Stimulated activated effector memory CD8-positive, alpha-beta T cell treated with anti-CD3 and anti-CD28 coated beads, Interleukin-12 subunit alpha, Interleukin-12 subunit beta, amount 100 ng/mL, for 72 hours (primary cell): ENCODE measurements around the gene MEN1.

Experiments
- ATAC-seq: fragments of 150-1000 bp; cut with Tn5 transposase; 2 replicates; pipeline ENCODE4 v1.10.0; 2021
- DNase-seq, 2 donors: peaks; one replicate each; pipeline ENCODE4 v3.0.0; 2021 to 2022; ENCODE audit warnings: low spot score in 2 of 2
- H3K27ac Mint-ChIP-seq: one replicate; pipeline ENCODE4 v1.8.0; 2022; ENCODE audit warnings: mild to moderate bottlenecking, mixed read lengths
- H3K36me3 Mint-ChIP-seq: one replicate; pipeline ENCODE4 v1.8.0; 2022; ENCODE audit warnings: mild to moderate bottlenecking, mixed read lengths
- H3K4me1 Mint-ChIP-seq: one replicate; pipeline ENCODE4 v1.8.0; 2022; ENCODE audit warnings: mixed read lengths
- H3K4me3 Mint-ChIP-seq: one replicate; pipeline ENCODE4 v1.8.0; 2022; ENCODE audit warnings: mild to moderate bottlenecking, mixed read lengths
- H3K9me3 Mint-ChIP-seq: one replicate; pipeline ENCODE4 v1.8.0; 2022; ENCODE audit warnings: mixed read lengths

The MEN1 gene

DNA sequence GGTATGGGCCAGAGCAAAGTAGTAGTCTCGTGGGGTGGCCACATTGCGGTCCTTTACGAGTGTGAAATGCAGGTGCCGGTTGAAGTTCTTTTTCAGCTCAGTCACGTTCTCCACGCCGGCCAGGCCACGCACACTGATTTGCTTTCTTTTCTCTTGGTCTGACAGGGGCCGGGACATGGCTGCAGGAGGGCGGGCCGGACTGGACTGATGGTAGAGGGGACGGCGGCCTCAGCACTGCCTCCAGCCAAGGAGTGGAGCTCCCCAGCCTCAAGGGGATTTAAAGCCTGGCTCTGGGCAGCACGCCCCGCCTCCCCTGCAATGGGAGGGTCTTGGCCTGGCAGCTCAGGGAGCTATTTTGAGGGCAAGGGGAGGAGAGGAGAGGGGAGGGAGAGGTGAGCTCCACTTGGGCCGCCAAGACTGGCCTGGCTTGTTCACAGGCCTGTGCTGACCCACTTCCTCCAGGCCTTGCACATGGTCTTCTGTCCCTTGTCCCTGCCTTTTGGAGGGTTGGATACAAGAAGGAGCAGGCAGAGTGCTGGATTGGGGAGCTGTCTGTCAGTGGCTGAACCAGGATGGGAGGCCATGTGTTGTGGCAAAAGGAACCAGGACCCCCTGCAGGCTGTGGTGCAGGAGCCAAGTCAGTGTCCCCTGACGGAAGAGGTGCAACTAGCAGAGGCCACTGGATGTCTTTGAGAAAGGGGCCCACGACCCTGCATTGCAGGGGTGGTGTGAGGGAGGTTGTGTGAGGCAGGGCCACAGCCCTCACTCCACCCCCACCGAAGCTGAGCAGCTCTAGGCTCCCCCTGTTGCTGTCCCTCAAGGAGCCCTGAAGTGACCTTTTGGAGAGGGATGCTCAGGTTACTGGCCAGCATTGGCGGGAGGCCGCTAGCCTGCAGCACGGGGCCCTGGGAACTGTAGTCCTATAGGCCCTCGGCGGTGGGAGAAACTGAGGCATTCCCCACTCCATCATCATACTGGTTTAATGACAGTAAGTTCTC is 50.3 kb downstream of the MEN1 start, which contains the start of gene PYGM:
PYGM (minus strand) TSS at position 253 of the 998 bp plus-strand sequence; CDS start at position 177, 76 bp downstream.
- ATAC-seq (peak; percentile 3), DNase-seq (no peak)
- Mint-ChIP-seq H3K4me1 (peaks cover 56% of the 10 kb centered on the region), H3K36me3 (peaks cover 63% of the 10 kb centered on the region), H3K27ac (peak within 1 kb of the TSS; percentile 97), H3K4me3 (no peak within 1 kb of the TSS), H3K9me3 (no peaks in the 10 kb centered on the region)

DNA sequence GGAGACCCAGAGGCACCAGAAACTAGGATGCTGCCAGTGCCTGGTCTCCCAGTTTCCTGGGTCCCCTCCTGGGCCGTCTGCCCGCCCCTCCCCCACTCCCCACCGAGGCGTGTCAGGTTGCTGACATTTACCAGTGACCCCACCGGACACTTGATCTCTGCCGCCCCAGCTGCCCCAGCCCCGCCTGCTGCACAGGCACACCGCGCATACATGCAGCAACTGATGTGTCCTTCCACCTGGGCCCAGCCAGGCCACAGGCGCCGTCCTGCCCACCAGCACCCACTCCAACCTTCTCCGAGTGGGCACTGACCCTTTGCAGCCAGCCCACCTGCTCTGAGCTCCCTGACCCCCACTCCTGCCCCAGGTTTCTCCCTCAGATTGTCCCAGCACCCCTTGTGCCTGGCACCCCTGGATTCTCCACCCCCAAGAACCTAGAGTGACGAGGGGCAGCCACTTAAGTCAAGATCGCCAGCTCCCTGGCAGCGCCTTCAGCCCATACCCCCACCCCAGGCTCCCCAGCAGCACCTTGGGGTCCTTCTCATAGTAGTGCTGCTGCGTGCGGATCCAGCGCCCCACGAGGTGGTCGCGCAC is 51.1 kb downstream of the MEN1 start:
- Mint-ChIP-seq H3K36me3 (peaks cover 55% of the 10 kb centered on the region), H3K9me3 (no peaks in the 10 kb centered on the region), H3K4me3 (no peak overlapping the region), H3K27ac (peak overlapping the region; percentile 86), H3K4me1 (peaks cover 49% of the 10 kb centered on the region)
- DNase-seq (no peak), ATAC-seq (no peak)

GRCh38 chr11:64758330-64759079 is 51.8 kb downstream of the MEN1 start:
- Mint-ChIP-seq H3K4me3 (no peak overlapping the region), H3K36me3 (peaks cover 47% of the 10 kb centered on the region), H3K9me3 (no peaks in the 10 kb centered on the region), H3K27ac (peak overlapping the region; percentile 32), H3K4me1 (peaks cover 47% of the 10 kb centered on the region)
- ATAC-seq = no peak
- no peak for DNase-seq

DNA sequence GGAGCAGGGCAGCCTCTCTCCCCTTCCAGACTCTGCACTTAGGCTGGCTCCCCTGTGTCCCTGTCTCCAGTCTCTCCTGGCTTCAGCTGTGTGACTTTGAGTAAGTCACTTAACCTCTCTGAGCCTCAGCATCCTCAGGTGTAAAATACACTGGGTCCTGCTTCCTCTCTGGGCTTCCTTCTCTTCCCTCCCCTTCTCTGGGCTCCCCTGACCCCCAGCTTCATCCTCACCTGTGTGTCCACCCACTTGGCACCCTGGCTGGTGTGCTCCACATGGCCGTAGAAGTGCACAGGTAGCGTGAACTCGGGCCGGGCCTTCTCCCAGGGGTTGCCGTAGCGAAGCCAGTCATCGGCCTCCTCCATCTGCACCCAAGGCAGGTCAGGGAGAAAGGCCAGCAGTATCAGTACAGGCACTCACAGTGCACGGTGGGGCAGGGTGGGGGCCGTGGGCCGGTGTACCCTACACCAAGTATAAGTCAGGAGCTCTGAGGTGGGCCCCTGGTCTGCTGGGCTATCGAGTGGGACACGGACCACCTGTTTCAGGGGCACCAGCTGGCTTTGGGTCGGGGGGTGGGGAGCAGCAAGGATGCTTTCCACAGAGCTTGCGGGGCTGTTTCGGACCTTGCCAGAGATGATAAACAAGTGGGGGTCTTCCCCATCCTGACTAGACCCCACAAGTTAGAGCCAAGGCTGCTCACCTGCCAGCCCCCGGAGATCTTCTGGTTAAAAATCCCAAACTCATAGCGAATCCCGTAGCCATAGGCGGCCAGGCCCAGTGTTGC is 52.6 kb downstream of the MEN1 start:
- Mint-ChIP-seq H3K27ac (peak overlapping the region; percentile 74), H3K4me1 (peaks cover 44% of the 10 kb centered on the region), H3K9me3 (no peaks in the 10 kb centered on the region), H3K36me3 (peaks cover 40% of the 10 kb centered on the region), H3K4me3 (no peak overlapping the region)
- no peak for DNase-seq
- no peak for ATAC-seq

DNA sequence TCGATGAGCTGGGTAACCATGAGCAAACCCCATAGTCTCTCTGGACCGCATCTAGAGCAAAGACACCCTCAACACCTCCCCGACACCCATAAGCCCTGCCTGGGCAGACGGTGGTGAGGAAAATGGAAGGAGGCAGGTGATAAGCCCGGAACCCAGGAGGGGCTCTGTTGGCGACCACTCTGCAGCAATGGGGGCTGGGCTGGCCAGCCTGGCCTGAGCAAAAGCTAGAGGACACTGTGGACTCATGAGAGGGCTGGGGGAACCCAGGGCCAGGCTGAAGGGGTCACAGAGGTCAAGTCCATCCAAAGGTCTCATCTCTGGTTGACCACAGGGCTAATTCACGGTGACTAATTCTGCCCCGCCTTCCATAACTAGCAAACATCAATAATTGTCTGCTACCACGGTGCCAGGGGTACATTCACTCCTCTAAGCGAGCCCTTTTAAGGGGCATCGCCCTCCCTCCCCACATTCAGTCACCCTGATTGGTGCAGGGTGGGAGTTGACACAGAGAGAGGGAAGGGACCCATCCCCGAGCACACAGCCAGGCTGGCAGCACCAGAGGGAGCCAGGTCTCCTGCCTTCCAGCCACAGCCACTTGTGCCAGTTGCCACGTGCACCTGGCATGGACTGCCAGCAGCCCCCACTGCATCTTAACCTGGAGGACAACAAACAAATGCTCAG is 54.5 kb downstream of the MEN1 start:
- ATAC-seq (no peak), DNase-seq (no peak)
- Mint-ChIP-seq H3K9me3 (no peaks in the 10 kb centered on the region), H3K4me3 (no peak overlapping the region), H3K27ac (no peak overlapping the region), H3K36me3 (peaks cover 21% of the 10 kb centered on the region), H3K4me1 (peaks cover 37% of the 10 kb centered on the region)

- Mint-ChIP-seq H3K9me3 (no peaks in the 10 kb centered on the region), H3K4me3 (no peak overlapping the region), H3K36me3 (peaks cover 19% of the 10 kb centered on the region), H3K4me1 (peaks cover 38% of the 10 kb centered on the region), H3K27ac (peak overlapping the region; percentile 48)
- DNase-seq = no peak
- ATAC-seq = no peak
Measured at GRCh38 chr11:64754919-64755662, 55.3 kb downstream of the MEN1 start.

DNA sequence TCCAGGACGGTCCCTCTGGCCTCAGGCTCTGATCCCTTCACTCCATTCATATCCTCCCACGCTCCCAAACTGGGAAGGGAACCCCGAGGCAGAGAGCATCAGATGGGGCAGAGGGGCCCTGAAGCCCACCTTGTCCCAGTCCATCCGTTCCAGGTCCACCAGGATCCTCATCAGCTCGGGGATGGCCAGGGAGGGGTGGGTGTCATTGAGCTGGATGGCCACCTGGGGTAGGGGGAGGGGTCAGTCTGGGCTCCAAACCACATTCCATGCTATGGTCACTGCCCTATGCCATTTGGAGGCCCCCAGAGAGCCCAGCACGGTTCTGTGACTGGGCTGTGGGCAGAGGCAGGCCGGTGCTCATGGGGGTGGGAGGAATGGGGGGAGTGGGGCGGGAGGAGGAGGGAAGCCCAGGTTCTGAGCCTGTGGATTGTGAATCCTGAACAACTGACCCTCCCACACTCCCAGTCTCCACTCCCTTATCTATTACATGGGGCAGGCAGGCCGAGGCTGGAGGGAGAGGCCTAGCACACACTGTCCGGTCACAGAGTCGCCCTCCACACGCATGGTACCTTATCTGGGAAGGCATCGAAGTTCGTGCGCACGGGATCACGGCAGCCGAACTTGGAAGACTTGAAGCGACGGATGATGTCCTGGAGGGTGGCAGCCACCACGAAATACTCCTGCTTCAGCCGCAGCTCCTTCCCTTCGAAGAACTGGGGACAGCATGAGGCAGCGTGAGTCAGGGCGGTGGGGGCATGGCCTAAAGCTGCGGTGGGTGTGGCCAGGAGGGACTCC is 56.0 kb downstream of the MEN1 start:
- Mint-ChIP-seq H3K4me3 (no peak overlapping the region), H3K36me3 (peaks cover 15% of the 10 kb centered on the region), H3K4me1 (peaks cover 32% of the 10 kb centered on the region), H3K9me3 (no peaks in the 10 kb centered on the region), H3K27ac (peak overlapping the region; percentile 48)
- DNase-seq = no peak
- no peak for ATAC-seq
